HepG2 (cell line): ENCODE results near the gene KLF17. TPM values are rescaled to one million over a fixed set of nuclear protein-coding genes. Genes with fewer than 3 reads are reported as not detected.

ENCODE experiments used
- ATAC-seq: fragments of 200-7000 bp; cut with Tn5 transposase; 3 replicates; pipeline ENCODE4 v1.9.1; 2020; ENCODE audit warnings: mild to moderate bottlenecking, moderate library complexity
- BruUV-seq: library from RNA; stranded (reverse); fragments of 400-500 nt; replicated peaks from 2 replicates; lab custom pipeline; 2021; lab: Mats Ljungman, UMichigan
- CTCF ChIA-PET: fragments of 300-600 bp; formaldehyde crosslinking; extraction: SDS; loops from one replicate; lab custom pipeline; 2021; ENCODE audit warnings: low total read pairs, inconsistent platforms, low intra/inter-chr PET ratio; lab: Yijun Ruan, JAX
- POLR2A ChIA-PET: fragments of 350-600 bp; sonication (Branson Sonifier 250); formaldehyde crosslinking; loops from one replicate; lab custom pipeline; 2020; ENCODE audit warnings: antibody characterized with exemption, inconsistent platforms; lab: Yijun Ruan, JAX
- DNase-seq: peaks from one replicate; pipeline ENCODE4 v3.0.0-alpha.2; 2015; ENCODE audit warnings: low spot score
- FAIRE-seq: peaks from 3 replicates; lab custom pipeline; 2011; peaks lifted over from hg19 to GRCh38; lab: Jason Lieb, UNC
- H2AFZ ChIP-seq: one replicate; pipeline ENCODE4 v1.6.1; 2011; ENCODE audit warnings: low read length, inconsistent platforms
- H3K27ac ChIP-seq: fragments of 300-600 bp; 3 replicates; pipeline ENCODE4 v1.8.0; 2011; ENCODE audit warnings: mixed run types, mild to moderate bottlenecking, mixed read lengths, low read length, inconsistent platforms; ENCODE audit not compliant: insufficient read depth; ENCODE audit errors: extremely low read length
- H3K27me3 ChIP-seq, 2 experiments: fragments of 200-600 bp in 1 of 2; 2 replicates in 1 of 2; 3 replicates in 1 of 2; pipeline versions ENCODE4 v1.6.0 to v1.8.0; 2011; ENCODE audit warnings: low read length in 2 of 2, mild to moderate bottlenecking in 2 of 2, moderate library complexity in 2 of 2, inconsistent platforms in 1 of 2; ENCODE audit not compliant: insufficient read depth in 2 of 2, control insufficient read depth in 1 of 2
- H3K36me3 ChIP-seq, 2 experiments: fragments of 200-600 bp in 1 of 2; replicated peaks in 1 of 2; 2 replicates in 1 of 2; 3 replicates in 1 of 2; pipeline versions ENCODE4 v1.5.1 to v1.8.0; 2011; ENCODE audit warnings: low read length in 2 of 2, inconsistent platforms in 1 of 2; ENCODE audit not compliant: insufficient read depth in 2 of 2, control insufficient read depth in 1 of 2
- H3K4me1 ChIP-seq: 2 replicates; pipeline ENCODE4 v1.5.1; 2012; ENCODE audit warnings: low read length, inconsistent platforms; ENCODE audit not compliant: insufficient read depth
- H3K4me2 ChIP-seq: 2 replicates; pipeline ENCODE4 v1.6.0; 2011; ENCODE audit warnings: low read depth, low read length, inconsistent platforms
- H3K4me3 ChIP-seq, 3 experiments: fragments of 200-600 bp in 1 of 3; sonication (generic), shearing (Covaris generic) in 1 of 3; replicated peaks in 1 of 3; 2 replicates each; pipeline ENCODE4 v1.5.1; 2011 to 2016; ENCODE audit warnings: low read length in 3 of 3, inconsistent platforms in 2 of 3, low read depth in 2 of 3, mild to moderate bottlenecking in 2 of 3, control low read depth in 1 of 3, mixed read lengths in 1 of 3; ENCODE audit not compliant: insufficient read depth in 1 of 3
- H3K79me2 ChIP-seq: one replicate; pipeline ENCODE4 v1.6.1; 2011; ENCODE audit warnings: low read length, inconsistent platforms; ENCODE audit not compliant: insufficient read depth
- H3K9ac ChIP-seq: 2 replicates; pipeline ENCODE4 v1.6.0; 2011; ENCODE audit warnings: mild to moderate bottlenecking, low read depth, low read length, inconsistent platforms; ENCODE audit not compliant: insufficient read depth
- H3K9me3 ChIP-seq: 2 replicates; pipeline ENCODE4 v1.5.1; 2012; ENCODE audit warnings: mild to moderate bottlenecking, low read length
- H4K20me1 ChIP-seq: 2 replicates; pipeline ENCODE4 v1.6.0; 2011; ENCODE audit warnings: inconsistent platforms, mild to moderate bottlenecking, low read length, moderate library complexity; ENCODE audit not compliant: insufficient read depth
- AKNA ChIP-seq: sonication (generic); formaldehyde crosslinking; IDR thresholded peaks from 2 replicates; pipeline ENCODE4 v1.4.0; 2020; ENCODE audit warnings: missing genetic modification reagents, borderline replicate concordance
- ATF7-NPFF ChIP-seq: sonication (generic); formaldehyde crosslinking; IDR thresholded peaks from 2 replicates; pipeline ENCODE4 v1.8.1; 2023; ENCODE audit warnings: mild to moderate bottlenecking, low read depth, missing genetic modification reagents, moderate library complexity
- ELF1 ChIP-seq: sonication (generic); formaldehyde crosslinking; IDR thresholded peaks from 2 replicates; pipeline ENCODE4 v1.4.0; 2020; ENCODE audit warnings: missing genetic modification reagents
- FOSL2 ChIP-seq: sonication (generic); formaldehyde crosslinking; IDR thresholded peaks from 2 replicates; pipeline ENCODE4 v1.4.0; 2020; ENCODE audit warnings: missing genetic modification reagents
- MTA1 ChIP-seq: sonication (generic); formaldehyde crosslinking; IDR thresholded peaks from 2 replicates; pipeline ENCODE4 v1.4.0; 2020; ENCODE audit warnings: missing genetic modification reagents, mild to moderate bottlenecking, borderline replicate concordance
- MXD1 ChIP-seq: sonication (generic); formaldehyde crosslinking; IDR thresholded peaks from 2 replicates; pipeline ENCODE4 v1.4.0; 2020; ENCODE audit warnings: mild to moderate bottlenecking, missing genetic modification reagents
- NR2F6 ChIP-seq, 2 experiments: IDR thresholded peaks; 2 replicates each; pipeline ENCODE4 v1.6.1; 2016; ENCODE audit warnings: antibody characterized with exemption in 1 of 2, mild to moderate bottlenecking in 1 of 2
- SNAPC2 ChIP-seq: sonication (generic); formaldehyde crosslinking; IDR thresholded peaks from 2 replicates; pipeline ENCODE4 v1.8.1; 2022; ENCODE audit warnings: mild to moderate bottlenecking, missing genetic modification reagents
- ZNF235 ChIP-seq: sonication (generic); formaldehyde crosslinking; IDR thresholded peaks from 2 replicates; pipeline ENCODE4 v1.8.1; 2023; ENCODE audit warnings: mild to moderate bottlenecking, missing genetic modification reagents, borderline replicate concordance
- ZNF276 ChIP-seq: sonication (generic); formaldehyde crosslinking; IDR thresholded peaks from 2 replicates; pipeline ENCODE4 v1.4.0; 2020; ENCODE audit warnings: mild to moderate bottlenecking, low read depth, missing genetic modification reagents
- ZNF891 ChIP-seq: sonication (generic); formaldehyde crosslinking; IDR thresholded peaks from 2 replicates; pipeline ENCODE4 v1.5.0; 2020; ENCODE audit warnings: mild to moderate bottlenecking, missing genetic modification reagents
- WGBS: methylation state at CpG from one replicate; pipeline ENCODE4 v1.1.6; 2017; ENCODE audit warnings: low lambda C conversion rate; 5-methylcytosine and 5-hydroxymethylcytosine counted together
- in situ Hi-C: cut with HindIII; loops from 2 replicates; pipeline ENCODE4 v1.10.0; 2017; ENCODE audit warnings: low pct_unique_long_range_greater_than_20kb; ENCODE audit not compliant: extremely low pct_ligation_motif_present
- intact Hi-C: fragments of 100-400 bp; cut with micrococcal nuclease; formaldehyde crosslinking; loops from one replicate; pipeline ENCODE4 v1.10.0; 2022; ENCODE audit not compliant: unreplicated experiment
- polyA plus RNA-seq, 8 experiments: library from polyadenylated mRNA; depleted of rRNA in 3 of 8; stranded (reverse) in 7 of 8; unstranded in 1 of 8; fragments of >200 nt; fragmentation: Illumina TruSeq in 4 of 8; extraction: Trizol in 4 of 8; gene quantifications; 2 replicates each; pipeline versions ENCODE4 v1.2.1 to v1.2.3, GENCODE V29; 2011 to 2016; ENCODE audit warnings: low read depth in 4 of 8, missing spikeins in 1 of 8, mixed read lengths in 1 of 8; ENCODE audit not compliant: insufficient read depth in 1 of 8
- total RNA-seq, 5 experiments: library from RNA; depleted of rRNA; stranded (reverse); fragments of >200 nt; fragmentation: Illumina TruSeq; extraction: Trizol; gene quantifications; 2 replicates each; pipeline ENCODE4 v1.2.3, GENCODE V29; 2016; ENCODE audit warnings: low read depth in 1 of 5
- TF ChIP-seq, protein P1 (sequence below): sonication (generic); formaldehyde crosslinking; IDR thresholded peaks from 2 replicates; pipeline ENCODE4 v1.8.0; 2022; ENCODE audit warnings: low read depth, missing genetic modification reagents
- TF ChIP-seq, protein P2 (sequence below): sonication (generic); formaldehyde crosslinking; IDR thresholded peaks from 2 replicates; pipeline ENCODE4 v1.5.0; 2020; ENCODE audit warnings: mild to moderate bottlenecking, missing genetic modification reagents

KLF17 gene
- total and polyA plus RNA-seq, 2 of the 13 experiments (the other 11 are each of a cell fraction or from before 2014, with no cell fraction given), result not detected

DNA sequence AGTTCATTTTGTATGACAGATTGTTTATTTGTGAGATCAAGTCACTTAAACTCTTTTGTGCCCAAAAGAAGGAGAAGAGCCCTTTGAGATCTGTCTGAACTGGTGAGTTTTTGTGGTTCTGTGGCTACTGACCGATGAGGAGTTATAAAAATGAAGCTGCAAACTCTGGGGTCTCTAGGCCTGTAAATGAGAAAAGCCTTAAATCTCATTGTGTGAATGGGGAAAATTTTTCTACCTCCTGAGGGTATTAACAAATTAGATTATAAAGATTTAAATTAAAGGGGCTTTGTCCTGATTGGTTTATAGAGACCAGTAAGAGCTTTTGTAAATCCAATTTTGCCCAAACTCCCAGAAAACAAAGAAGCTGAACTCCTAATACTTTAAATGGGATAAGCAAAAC, 9.7 kb upstream of the KLF17 start:
- no TSS peak for BruUV-seq
- Histone ChIP-seq H3K9ac (no peak overlapping the region), H3K4me3 (no peak overlapping the region), H4K20me1 (no peaks in the 10 kb centered on the region), H3K9me3 (no peaks in the 10 kb centered on the region), H3K27me3 (peaks cover 2 to 32% of the 10 kb centered on the region in 2 experiments; a peak in 3 of 5 replicates), H3K4me1 (no peaks in the 10 kb centered on the region), H3K4me2 (no peak overlapping the region), H3K27ac (no peak overlapping the region), H3K79me2 (no peaks in the 10 kb centered on the region), H3K36me3 (no peaks in the 10 kb centered on the region), H2AFZ (no peak overlapping the region)
- in situ Hi-C loops, result no loop called here
- FAIRE-seq (no peak), DNase-seq (no peak), ATAC-seq (no peak)
- ChIA-PET POLR2A (interaction anchor here (0.7 kb wide), 1 partner anchor 38 kb away, joined by 3 read pairs; no protein-coding TSS in a partner anchor), CTCF (no interaction called here)
- intact Hi-C loops, result no loop called here
- WGBS, result 70% methylated on average over 1 of the region's 1 CpG
- TF ChIP-seq MTA1 (no peak), ZNF891 (CRISPR knock-in tag) (no peak), ZNF235 (CRISPR knock-in tag) (no peak), SNAPC2 (CRISPR knock-in tag) (no peak), ELF1 (CRISPR knock-in tag) (no peak), AKNA (CRISPR knock-in tag) (no peak), FOSL2 (CRISPR knock-in tag) (no peak), NR2F6 (IDR thresholded peaks at IDR 0.05) (no peak), NR2F6 (CRISPR knock-in tag; IDR thresholded peaks at IDR 0.05) (no peak), ZNF276 (no peak), MXD1 (CRISPR knock-in tag) (no peak), ATF7-NPFF (no peak)
- TF ChIP-seq, protein P1, sequence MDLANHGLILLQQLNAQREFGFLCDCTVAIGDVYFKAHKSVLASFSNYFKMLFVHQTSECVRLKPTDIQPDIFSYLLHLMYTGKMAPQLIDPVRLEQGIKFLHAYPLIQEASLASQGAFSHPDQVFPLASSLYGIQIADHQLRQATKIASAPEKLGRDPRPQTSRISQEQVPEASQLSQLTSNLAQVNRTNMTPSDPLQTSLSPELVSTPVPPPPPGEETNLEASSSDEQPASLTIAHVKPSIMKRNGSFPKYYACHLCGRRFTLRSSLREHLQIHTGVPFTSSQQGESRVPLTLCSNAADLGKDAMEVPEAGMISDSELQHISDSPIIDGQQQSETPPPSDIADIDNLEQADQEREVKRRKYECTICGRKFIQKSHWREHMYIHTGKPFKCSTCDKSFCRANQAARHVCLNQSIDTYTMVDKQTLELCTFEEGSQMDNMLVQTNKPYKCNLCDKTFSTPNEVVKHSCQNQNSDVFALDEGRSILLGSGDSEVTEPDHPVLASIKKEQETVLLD, result no peak
- TF ChIP-seq, protein P2, sequence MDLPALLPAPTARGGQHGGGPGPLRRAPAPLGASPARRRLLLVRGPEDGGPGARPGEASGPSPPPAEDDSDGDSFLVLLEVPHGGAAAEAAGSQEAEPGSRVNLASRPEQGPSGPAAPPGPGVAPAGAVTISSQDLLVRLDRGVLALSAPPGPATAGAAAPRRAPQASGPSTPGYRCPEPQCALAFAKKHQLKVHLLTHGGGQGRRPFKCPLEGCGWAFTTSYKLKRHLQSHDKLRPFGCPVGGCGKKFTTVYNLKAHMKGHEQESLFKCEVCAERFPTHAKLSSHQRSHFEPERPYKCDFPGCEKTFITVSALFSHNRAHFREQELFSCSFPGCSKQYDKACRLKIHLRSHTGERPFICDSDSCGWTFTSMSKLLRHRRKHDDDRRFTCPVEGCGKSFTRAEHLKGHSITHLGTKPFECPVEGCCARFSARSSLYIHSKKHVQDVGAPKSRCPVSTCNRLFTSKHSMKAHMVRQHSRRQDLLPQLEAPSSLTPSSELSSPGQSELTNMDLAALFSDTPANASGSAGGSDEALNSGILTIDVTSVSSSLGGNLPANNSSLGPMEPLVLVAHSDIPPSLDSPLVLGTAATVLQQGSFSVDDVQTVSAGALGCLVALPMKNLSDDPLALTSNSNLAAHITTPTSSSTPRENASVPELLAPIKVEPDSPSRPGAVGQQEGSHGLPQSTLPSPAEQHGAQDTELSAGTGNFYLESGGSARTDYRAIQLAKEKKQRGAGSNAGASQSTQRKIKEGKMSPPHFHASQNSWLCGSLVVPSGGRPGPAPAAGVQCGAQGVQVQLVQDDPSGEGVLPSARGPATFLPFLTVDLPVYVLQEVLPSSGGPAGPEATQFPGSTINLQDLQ (CRISPR knock-in tag), result no peak
